ENCODE results near the gene DPH1.
"Not testable (repeated sequence)": the region's sequence is repeated elsewhere in the genome, so short reads cannot be mapped to it uniquely, and the experiment has no call there.

Gene DPH1

GRCh38 chr17:2008332-2009126 lies 21.4 kb upstream of the DPH1 start:
- TF ChIP-seq, protein P1, sequence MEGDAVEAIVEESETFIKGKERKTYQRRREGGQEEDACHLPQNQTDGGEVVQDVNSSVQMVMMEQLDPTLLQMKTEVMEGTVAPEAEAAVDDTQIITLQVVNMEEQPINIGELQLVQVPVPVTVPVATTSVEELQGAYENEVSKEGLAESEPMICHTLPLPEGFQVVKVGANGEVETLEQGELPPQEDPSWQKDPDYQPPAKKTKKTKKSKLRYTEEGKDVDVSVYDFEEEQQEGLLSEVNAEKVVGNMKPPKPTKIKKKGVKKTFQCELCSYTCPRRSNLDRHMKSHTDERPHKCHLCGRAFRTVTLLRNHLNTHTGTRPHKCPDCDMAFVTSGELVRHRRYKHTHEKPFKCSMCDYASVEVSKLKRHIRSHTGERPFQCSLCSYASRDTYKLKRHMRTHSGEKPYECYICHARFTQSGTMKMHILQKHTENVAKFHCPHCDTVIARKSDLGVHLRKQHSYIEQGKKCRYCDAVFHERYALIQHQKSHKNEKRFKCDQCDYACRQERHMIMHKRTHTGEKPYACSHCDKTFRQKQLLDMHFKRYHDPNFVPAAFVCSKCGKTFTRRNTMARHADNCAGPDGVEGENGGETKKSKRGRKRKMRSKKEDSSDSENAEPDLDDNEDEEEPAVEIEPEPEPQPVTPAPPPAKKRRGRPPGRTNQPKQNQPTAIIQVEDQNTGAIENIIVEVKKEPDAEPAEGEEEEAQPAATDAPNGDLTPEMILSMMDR (conservative IDR thresholded peaks at IDR 0.05; ENCODE audit: control insufficient read depth, insufficient read depth, low read depth, low read length), result no peak
- H3K4me3 ChIP-seq (ENCODE audit: control insufficient read depth, low read depth, low read length), result no peak overlapping the region
- no peak for DNase-seq (ENCODE audit: low read depth)

- no peak overlapping the region for H3K4me3 ChIP-seq (ENCODE audit: control insufficient read depth, low read depth, low read length)
- TF ChIP-seq, protein P1 (conservative IDR thresholded peaks at IDR 0.05; ENCODE audit: control insufficient read depth, insufficient read depth, low read depth, low read length), result no peak
- DNase-seq (ENCODE audit: low read depth), result no peak
Observed at GRCh38 chr17:2009737-2010136, 20.2 kb upstream of the DPH1 start.

DNA sequence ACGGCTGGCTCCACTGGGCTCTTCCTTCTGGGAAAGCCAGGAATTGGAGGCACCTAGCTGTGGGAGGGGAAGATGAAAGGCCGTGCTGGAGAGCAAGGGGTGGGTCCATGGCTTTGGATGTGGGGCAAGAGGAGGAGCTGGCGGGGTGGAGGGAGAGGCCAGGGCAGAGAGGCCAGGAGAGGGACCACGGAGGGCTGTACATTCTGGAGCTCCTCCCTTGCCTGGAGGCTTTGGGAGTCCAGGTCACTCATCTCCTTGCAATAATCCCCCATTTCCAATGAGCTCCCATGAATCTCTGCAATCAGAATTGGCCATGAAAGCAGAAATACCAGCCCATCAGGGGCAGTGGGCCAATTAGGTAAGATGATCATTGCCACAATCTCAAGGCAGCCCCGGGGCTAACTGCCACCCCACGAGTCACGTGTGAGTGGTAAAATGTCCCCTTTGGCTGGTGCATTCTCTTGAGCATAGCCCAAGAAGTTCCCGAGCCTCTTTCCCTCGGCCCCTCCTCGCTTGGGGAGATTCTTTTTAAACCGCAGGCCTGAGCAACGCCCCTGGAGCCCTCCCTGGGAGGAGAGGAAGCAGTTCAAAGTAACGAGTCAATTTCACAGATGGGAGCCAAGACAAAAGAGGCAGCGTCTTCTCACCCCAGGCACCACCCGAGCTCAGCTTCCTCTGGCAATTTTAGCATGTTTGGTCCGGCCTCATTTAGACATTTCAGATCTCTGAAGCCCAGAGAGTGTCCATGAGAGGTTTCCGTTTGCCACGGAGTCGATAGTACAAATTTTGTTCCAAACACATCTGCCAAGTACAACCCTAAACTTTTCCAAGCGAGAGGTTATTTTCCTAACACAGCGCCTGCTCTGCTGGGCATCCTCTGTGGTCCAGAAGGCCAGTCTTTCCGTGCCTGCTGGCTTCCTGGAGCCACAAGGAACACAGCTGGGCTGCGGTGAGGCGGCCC lies 18.3 kb upstream of the DPH1 start:
- peak; percentile 49 for DNase-seq (ENCODE audit: low read depth)
- H3K4me3 ChIP-seq (ENCODE audit: control insufficient read depth, low read depth, low read length), result no peak overlapping the region
- TF ChIP-seq, protein P1 (conservative IDR thresholded peaks at IDR 0.05; ENCODE audit: control insufficient read depth, insufficient read depth, low read depth, low read length), result no peak

DNA sequence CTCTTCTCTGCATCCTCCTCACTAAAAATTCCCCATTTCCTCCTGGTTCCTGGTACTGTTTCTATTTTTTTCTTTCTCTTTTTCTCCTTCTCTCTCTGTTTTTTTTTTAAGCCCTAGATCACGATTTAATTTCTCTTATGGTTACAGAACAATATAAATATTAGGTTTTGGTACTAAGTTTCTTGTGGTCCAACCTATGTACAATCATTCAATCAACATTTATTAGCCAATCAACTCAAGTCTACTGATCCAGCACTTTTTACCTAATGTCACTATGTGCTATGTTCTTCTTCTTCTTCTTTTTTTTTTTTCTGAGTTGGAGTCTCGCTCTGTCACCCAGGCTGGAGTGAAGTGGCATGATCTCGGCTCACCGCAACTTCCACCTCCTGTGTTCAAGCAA lies 17.5 kb upstream of the DPH1 start:
- TF ChIP-seq, protein P1 (conservative IDR thresholded peaks at IDR 0.05; ENCODE audit: control insufficient read depth, insufficient read depth, low read depth, low read length), result no peak
- no peak overlapping the region for H3K4me3 ChIP-seq (ENCODE audit: control insufficient read depth, low read depth, low read length)
- no peak for DNase-seq (ENCODE audit: low read depth)

- H3K4me3 ChIP-seq (ENCODE audit: control insufficient read depth, low read depth, low read length); DNase-seq (ENCODE audit: low read depth): not testable (repeated sequence)
Observed at GRCh38 chr17:2013220-2013993, 16.5 kb upstream of the DPH1 start.

- TF ChIP-seq, protein P1 (conservative IDR thresholded peaks at IDR 0.05; ENCODE audit: control insufficient read depth, insufficient read depth, low read depth, low read length), result no peak
- no peak overlapping the region for H3K4me3 ChIP-seq (ENCODE audit: control insufficient read depth, low read depth, low read length)
- DNase-seq (ENCODE audit: low read depth), result no peak
Observed at GRCh38 chr17:2013994-2014317, 16.0 kb upstream of the DPH1 start.
